Activated CD4-positive, alpha-beta memory T cell treated with anti-CD3 and anti-CD28 coated beads, Interleukin-2, amount 10 ng/mL, durations not matched to agents 7 days and 5 days (primary cell): Measurements from ENCODE around the gene B4GALT1. TPM values are rescaled to one million over a fixed set of nuclear protein-coding genes. Genes with fewer than 3 reads are reported as not detected.
"Not testable (repeated sequence)": the region's sequence is repeated elsewhere in the genome, so short reads cannot be mapped to it uniquely, and the experiment has no call there.

ENCODE experiments used
- CTCF ChIA-PET: fragments of 350-600 bp; sonication (Branson Sonifier 250); formaldehyde crosslinking; loops from one replicate; lab custom pipeline; 2021; ENCODE audit warnings: antibody characterized with exemption, inconsistent platforms; lab: Charles Lee
- POLR2A ChIA-PET: fragments of 350-600 bp; sonication (Branson Sonifier 250); formaldehyde crosslinking; loops from one replicate; lab custom pipeline; 2021; ENCODE audit warnings: antibody characterized with exemption; lab: Charles Lee
- DNase-seq: peaks from one replicate; pipeline ENCODE4 v3.0.0-alpha.2; 2020
- H3K27ac Mint-ChIP-seq: one replicate; pipeline ENCODE4 v1.8.0; 2021; ENCODE audit warnings: mild to moderate bottlenecking, mixed read lengths
- H3K27me3 Mint-ChIP-seq: one replicate; pipeline ENCODE4 v1.8.0; 2021; ENCODE audit warnings: mixed read lengths
- H3K36me3 Mint-ChIP-seq: one replicate; pipeline ENCODE4 v1.8.0; 2021; ENCODE audit warnings: low read depth, mixed read lengths
- H3K4me1 Mint-ChIP-seq: one replicate; pipeline ENCODE4 v1.8.0; 2021; ENCODE audit warnings: mixed read lengths
- H3K4me3 Mint-ChIP-seq: one replicate; pipeline ENCODE4 v1.8.0; 2021; ENCODE audit warnings: mild to moderate bottlenecking, mixed read lengths
- H3K9me3 Mint-ChIP-seq: one replicate; pipeline ENCODE4 v1.8.0; 2021; ENCODE audit warnings: mixed read lengths
- total RNA-seq, 2 experiments: library from RNA; stranded (reverse); gene quantifications; one replicate each; pipeline ENCODE4 v1.2.3, GENCODE V29; 2021

The B4GALT1 gene
- total RNA-seq, 2 experiments from 2014 or later = 69.2 to 70.8 TPM

GRCh38 chr9:33092634-33093033 is 74.5 kb downstream of the B4GALT1 start:
- DNase-seq = no peak
- peaks cover 4% of the 10 kb centered on the region for H3K9me3 Mint-ChIP-seq
- H3K27ac Mint-ChIP-seq = no peak overlapping the region
- peaks cover 7% of the 10 kb centered on the region for H3K36me3 Mint-ChIP-seq
- no peak overlapping the region for H3K4me3 Mint-ChIP-seq
- peaks cover 10% of the 10 kb centered on the region for H3K4me1 Mint-ChIP-seq
- H3K27me3 Mint-ChIP-seq = peaks cover 16% of the 10 kb centered on the region
- ChIA-PET POLR2A (no interaction called here), CTCF (no interaction called here)

- Mint-ChIP-seq H3K27me3 (peaks cover 25% of the 10 kb centered on the region), H3K4me1 (peaks cover 15% of the 10 kb centered on the region)
- H3K36me3 Mint-ChIP-seq, H3K27ac Mint-ChIP-seq, DNase-seq, H3K4me3 Mint-ChIP-seq, H3K9me3 Mint-ChIP-seq: not testable (repeated sequence)
- ChIA-PET POLR2A (interaction anchor here (1.1 to 1.6 kb wide), 3 partner anchors 10 to 141 kb away, joined by 3 to 4 read pairs (median 3); partner anchors contain the start of genes B4GALT1 and SMU1), CTCF (interaction anchor here (0.6 to 1.5 kb wide), 2 partner anchors 84 to 141 kb away, joined by 3 to 4 read pairs; no protein-coding TSS in a partner anchor)
Observed at GRCh38 chr9:33085672-33086071, 81.5 kb downstream of the B4GALT1 start.

- no peaks in the 10 kb centered on the region for H3K9me3 Mint-ChIP-seq
- peaks cover 9% of the 10 kb centered on the region for H3K27me3 Mint-ChIP-seq
- CTCF ChIA-PET = interaction anchor here (0.8 to 2.1 kb wide), 5 partner anchors 54 to 205 kb away, joined by 3 to 19 read pairs (median 3); partner anchors contain the start of gene B4GALT1
- DNase-seq = no peak
- peak overlapping the region; percentile 62 for H3K27ac Mint-ChIP-seq
- H3K36me3 Mint-ChIP-seq = no peaks in the 10 kb centered on the region
- H3K4me1 Mint-ChIP-seq = peaks cover 27% of the 10 kb centered on the region
- no peak overlapping the region for H3K4me3 Mint-ChIP-seq
- POLR2A ChIA-PET = interaction anchor here (0.6 to 2.4 kb wide), 8 partner anchors 77 to 221 kb away, joined by 3 to 8 read pairs (median 3); partner anchors contain the start of genes B4GALT1, BAG1 and CHMP5
Observed at GRCh38 chr9:33082538-33083326, 84.4 kb downstream of the B4GALT1 start.

GRCh38 chr9:33082128-33082527 is 85.0 kb downstream of the B4GALT1 start:
- Mint-ChIP-seq H3K4me1 (peaks cover 31% of the 10 kb centered on the region), H3K4me3 (no peak overlapping the region)

GRCh38 chr9:33081128-33081851 is 85.8 kb downstream of the B4GALT1 start:
- H3K27ac Mint-ChIP-seq = no peak overlapping the region
- CTCF ChIA-PET = interaction anchor here (1.0 to 3.1 kb wide), 4 partner anchors 86 to 145 kb away, joined by 3 to 26 read pairs (median 15); partner anchors contain the start of gene B4GALT1
- peaks cover 38% of the 10 kb centered on the region for H3K4me1 Mint-ChIP-seq
- POLR2A ChIA-PET = interaction anchor here (0.8 to 2.7 kb wide), 9 partner anchors 14 to 183 kb away, joined by 3 to 10 read pairs (median 5); partner anchors contain the start of genes B4GALT1, BAG1, CHMP5 and DNAJA1
- H3K4me3 Mint-ChIP-seq = no peak overlapping the region
- H3K27me3 Mint-ChIP-seq = peaks cover under 1% of the 10 kb centered on the region
- peak; percentile 81 for DNase-seq
- H3K9me3 Mint-ChIP-seq = no peaks in the 10 kb centered on the region
- peaks cover 3% of the 10 kb centered on the region for H3K36me3 Mint-ChIP-seq

More at GRCh38 chr9:33082128-33082527, 85.0 kb downstream of the B4GALT1 start:
- ChIA-PET CTCF (interaction anchor here (0.8 to 2.1 kb wide), 5 partner anchors 55 to 206 kb away, joined by 3 to 19 read pairs (median 3); partner anchors contain the start of gene B4GALT1), POLR2A (interaction anchor here (0.6 to 2.4 kb wide), 8 partner anchors 78 to 221 kb away, joined by 3 to 8 read pairs (median 3); partner anchors contain the start of genes B4GALT1, BAG1 and CHMP5)
- Mint-ChIP-seq H3K27ac (peak overlapping the region; percentile 62), H3K27me3 (peaks cover 4% of the 10 kb centered on the region), H3K36me3 (no peaks in the 10 kb centered on the region), H3K9me3 (no peaks in the 10 kb centered on the region)
- DNase-seq = no peak

GRCh38 chr9:33080534-33080933 is 86.6 kb downstream of the B4GALT1 start:
- Mint-ChIP-seq H3K9me3 (no peaks in the 10 kb centered on the region), H3K27me3 (no peaks in the 10 kb centered on the region), H3K27ac (no peak overlapping the region), H3K4me3 (no peak overlapping the region), H3K36me3 (peaks cover 8% of the 10 kb centered on the region), H3K4me1 (peaks cover 39% of the 10 kb centered on the region)
- ChIA-PET POLR2A (interaction anchor here (0.8 to 2.7 kb wide), 7 partner anchors 13 to 183 kb away, joined by 3 to 10 read pairs (median 5); partner anchors contain the start of genes B4GALT1, BAG1, CHMP5 and DNAJA1), CTCF (interaction anchor here (0.5 to 3.1 kb wide), 5 partner anchors 80 to 235 kb away, joined by 3 to 26 read pairs (median 3); no protein-coding TSS in a partner anchor)
- peak; percentile 30 for DNase-seq

- POLR2A ChIA-PET = interaction anchor here (0.6 to 2.4 kb wide), 26 partner anchors 10 to 214 kb away, joined by 3 to 48 read pairs (median 4); partner anchors contain the start of genes APTX, B4GALT1, BAG1 and CHMP5
- Mint-ChIP-seq H3K27me3 (no peaks in the 10 kb centered on the region), H3K4me3 (peak within 1 kb of the TSS; percentile 100), H3K9me3 (no peaks in the 10 kb centered on the region), H3K27ac (peak within 1 kb of the TSS; percentile 99), H3K4me1 (peaks cover 54% of the 10 kb centered on the region), H3K36me3 (peaks cover 32% of the 10 kb centered on the region)
- peak; percentile 97 for DNase-seq
- CTCF ChIA-PET = interaction anchor here (0.8 to 2.0 kb wide), 5 partner anchors 52 to 214 kb away, joined by 3 to 10 read pairs (median 4); partner anchors contain the start of genes DNAJA1 and NFX1
Observed at GRCh38 chr9:33076046-33077004, 90.8 kb downstream of the B4GALT1 start, which contains the start of gene SMU1. SMU1 (minus strand) TSS chr9:33076674; CDS start chr9:33076608, 66 bp downstream.

- Mint-ChIP-seq H3K4me3 (no peak overlapping the region), H3K36me3 (peaks cover 68% of the 10 kb centered on the region), H3K9me3 (no peaks in the 10 kb centered on the region), H3K4me1 (peaks cover 38% of the 10 kb centered on the region), H3K27me3 (no peaks in the 10 kb centered on the region), H3K27ac (no peak overlapping the region)
- no peak for DNase-seq
- POLR2A ChIA-PET = interaction anchor here (3.5 kb wide), 1 partner anchor 43 kb away, joined by 16 read pairs; the partner anchor contains the start of gene DNAJA1
- CTCF ChIA-PET = no interaction called here
Observed at GRCh38 chr9:33068991-33069390, 98.1 kb downstream of the B4GALT1 start.

GRCh38 chr9:33065157-33066076 is 101.7 kb downstream of the B4GALT1 start:
- Mint-ChIP-seq H3K9me3 (no peaks in the 10 kb centered on the region), H3K4me1 (peaks cover 19% of the 10 kb centered on the region), H3K27ac (peak overlapping the region; percentile 60), H3K4me3 (no peak overlapping the region), H3K36me3 (peaks cover 63% of the 10 kb centered on the region), H3K27me3 (no peaks in the 10 kb centered on the region)
- ChIA-PET POLR2A (interaction anchor here (1.1 to 1.2 kb wide), 2 partner anchors 11 to 41 kb away, joined by 5 read pairs; partner anchors contain the start of genes DNAJA1 and SMU1), CTCF (interaction anchor here (0.7 to 1.0 kb wide), 3 partner anchors 12 to 161 kb away, joined by 3 to 5 read pairs (median 3); no protein-coding TSS in a partner anchor)
- no peak for DNase-seq
